Umbilical cord (tissue), 2 donors: ENCODE measurements around the gene APBB2. TPM values are rescaled to one million over a fixed set of nuclear protein-coding genes. Genes with fewer than 3 reads are reported as not detected.
A peak's percentile ranks its signal among the peaks of the same experiment; 100 is the strongest.
"Not testable (repeated sequence)": the region's sequence is repeated elsewhere in the genome, so short reads cannot be mapped to it uniquely, and the experiment has no call there.

Experiments used
- DNase-seq: peaks from one replicate; pipeline ENCODE4 v3.0.0-alpha.2; 2015; ENCODE audit warnings: low spot score
- total RNA-seq: library from RNA; depleted of rRNA; stranded (reverse); fragments of >200 nt; gene quantifications from one replicate; pipeline ENCODE4 v1.2.3, GENCODE V29; 2014; ENCODE audit warnings: low replicate concordance; ENCODE audit not compliant: insufficient read depth

APBB2 gene
- total RNA-seq, 1 donor from 2014 or later, result 60.2 TPM

DNA sequence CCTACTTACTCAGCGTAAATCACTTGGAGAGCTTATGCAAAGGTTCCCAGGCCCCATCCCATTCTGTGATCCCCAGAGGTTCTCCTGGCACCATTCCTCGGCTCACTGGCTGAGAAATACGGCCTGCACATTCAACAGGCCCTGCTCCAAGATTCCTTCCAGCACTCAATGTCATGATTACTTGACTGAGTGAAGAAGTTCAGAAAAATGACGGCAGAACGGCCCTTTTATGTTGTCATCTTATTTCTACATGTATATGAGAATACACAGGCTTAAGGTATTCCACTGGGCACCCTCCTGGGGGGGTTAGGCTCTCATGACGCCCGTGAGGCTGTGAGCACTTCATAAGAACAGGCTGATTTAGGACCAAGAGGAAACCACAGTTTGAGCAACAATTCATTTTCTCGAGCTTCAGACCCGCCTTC is 274.0 kb downstream of the APBB2 start:
- DNase-seq, result no peak

DNA sequence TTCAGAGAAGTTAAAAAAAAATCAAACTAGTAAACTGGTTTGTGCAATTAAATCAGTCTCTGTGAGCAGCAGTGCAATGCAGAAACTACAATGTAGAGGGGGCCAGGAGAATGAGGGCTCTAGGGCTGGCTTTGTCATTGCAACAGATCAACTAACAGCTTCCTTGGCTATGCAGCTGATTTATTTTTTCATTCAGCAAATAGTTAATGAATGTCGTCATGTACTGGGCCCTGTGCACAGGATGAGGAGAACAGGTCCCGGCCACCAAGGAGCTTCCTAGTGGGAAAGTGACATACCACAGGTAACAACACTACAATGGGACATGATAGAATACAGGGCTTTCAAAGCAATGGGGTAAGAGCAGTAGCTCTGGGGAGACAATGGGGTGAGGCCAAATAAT is 274.5 kb downstream of the APBB2 start:
- DNase-seq, result no peak

DNA sequence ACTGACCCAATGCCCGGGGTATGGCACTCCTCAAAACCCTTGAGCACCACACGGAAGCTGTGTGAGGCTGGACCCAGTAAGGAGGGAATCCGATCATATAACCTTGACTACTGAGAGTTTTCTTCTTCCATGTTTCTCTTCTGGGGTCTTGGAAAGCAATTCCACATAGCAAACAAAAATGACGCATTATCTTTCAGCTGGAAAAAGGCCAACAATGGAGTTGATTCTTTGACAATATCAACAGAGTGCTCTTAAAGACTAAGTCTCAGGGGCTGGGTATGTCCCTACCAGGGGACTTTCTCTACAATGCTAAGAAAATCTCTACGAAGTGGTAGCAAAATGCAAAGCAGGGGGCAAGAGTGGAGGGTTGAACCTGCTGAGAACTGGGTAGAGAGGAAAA is 276.0 kb downstream of the APBB2 start:
- no peak for DNase-seq

DNA sequence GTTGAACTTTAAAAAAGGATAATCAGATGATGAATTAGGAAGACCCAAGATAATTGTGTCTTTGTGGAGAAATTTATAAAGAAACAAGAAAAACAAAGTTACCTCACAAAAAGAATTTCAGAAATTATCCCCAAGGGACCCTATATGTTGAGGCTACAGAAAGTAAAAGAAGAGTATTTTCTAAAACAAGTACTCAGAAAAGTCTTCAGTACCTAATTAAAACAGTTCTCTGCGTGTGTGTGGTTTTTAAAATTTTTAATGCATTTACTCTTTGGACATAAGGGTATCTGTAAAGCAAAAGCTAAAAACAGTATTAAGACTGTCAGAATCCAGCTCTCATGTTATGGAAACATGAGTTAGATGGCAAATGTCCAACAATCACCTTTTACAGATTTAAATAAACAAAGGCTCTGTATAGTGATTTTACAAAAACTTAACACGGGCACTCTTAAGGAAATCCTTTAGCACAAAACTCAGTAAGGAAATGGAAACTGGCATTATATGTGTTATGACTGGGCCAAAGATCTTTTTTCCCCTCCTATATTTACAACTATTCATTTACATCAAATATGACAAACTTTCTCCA is 277.1 kb downstream of the APBB2 start:
- no peak for DNase-seq

DNA sequence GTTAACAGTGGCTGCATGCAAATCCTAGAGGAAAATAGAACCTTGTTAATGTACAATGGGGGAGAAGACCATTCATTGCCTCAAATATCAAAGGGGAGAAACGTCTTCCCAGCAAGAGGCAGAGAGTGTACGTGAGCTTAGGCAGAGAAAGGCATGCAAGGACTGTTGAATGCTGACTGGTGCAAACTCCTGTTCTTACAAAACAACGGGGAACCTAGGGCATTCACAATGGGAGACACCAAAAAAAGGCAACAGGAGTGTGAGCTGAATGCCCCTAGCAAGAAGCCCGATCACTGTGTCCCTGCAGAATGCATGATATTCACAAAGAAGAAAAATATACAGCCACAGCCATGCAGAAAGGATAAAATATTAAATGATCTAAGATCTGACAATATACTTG is 279.7 kb downstream of the APBB2 start:
- DNase-seq, result no peak

DNA sequence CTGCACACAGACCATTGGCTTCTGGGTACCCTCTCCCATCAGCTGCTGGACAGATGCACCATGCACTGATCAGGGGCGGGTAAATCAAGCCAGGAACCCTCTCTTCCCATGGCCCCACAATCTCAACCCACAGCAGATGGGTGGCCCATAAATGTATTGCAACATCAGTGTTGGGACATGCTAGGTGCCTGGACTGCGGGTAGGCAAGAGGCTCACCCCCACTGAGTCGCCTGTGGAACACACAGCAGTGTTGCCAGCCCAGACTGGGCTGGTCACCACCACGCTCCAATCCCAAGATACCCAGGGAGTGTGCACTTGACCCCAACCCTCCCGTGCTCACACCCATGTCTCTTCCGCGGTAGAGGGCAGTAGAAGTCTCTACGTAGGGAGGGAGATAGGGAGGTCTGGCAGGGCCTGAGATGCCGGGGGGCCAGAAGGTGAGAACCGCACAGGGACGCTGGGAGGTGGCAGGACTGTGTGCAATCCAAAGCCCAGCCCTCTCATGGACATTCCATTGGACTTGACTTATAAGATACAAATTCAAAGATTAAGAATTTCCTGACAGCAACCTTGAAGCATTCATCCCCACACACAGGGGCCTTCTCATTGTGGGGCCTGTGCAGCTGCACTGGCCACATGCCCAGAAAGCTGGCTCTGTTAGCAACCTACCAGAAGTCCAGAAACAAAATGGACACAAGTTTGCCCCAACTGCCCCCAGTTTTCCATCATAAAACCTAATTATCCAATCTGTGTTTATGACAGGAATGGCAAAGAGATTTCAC is 280.9 kb downstream of the APBB2 start:
- no peak for DNase-seq

DNA sequence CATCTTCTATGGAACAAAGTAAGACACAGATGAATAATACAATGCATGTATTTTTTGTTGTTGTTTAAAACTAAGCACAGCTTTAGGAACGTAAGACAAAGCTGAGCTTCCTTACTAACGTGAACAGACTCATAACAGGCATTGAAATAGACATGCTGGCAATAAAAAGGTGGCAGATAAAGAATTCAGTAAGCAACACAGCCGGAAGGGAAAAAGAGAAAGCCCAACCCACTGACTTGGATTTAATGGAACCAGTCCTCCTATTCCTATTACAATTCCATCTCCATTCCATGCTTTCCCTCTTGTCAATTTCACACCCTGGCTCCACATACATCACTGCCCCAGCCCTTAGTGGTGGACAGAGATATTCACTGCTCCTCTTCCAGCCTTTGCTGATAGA is 282.5 kb downstream of the APBB2 start:
- no peak for DNase-seq

DNA sequence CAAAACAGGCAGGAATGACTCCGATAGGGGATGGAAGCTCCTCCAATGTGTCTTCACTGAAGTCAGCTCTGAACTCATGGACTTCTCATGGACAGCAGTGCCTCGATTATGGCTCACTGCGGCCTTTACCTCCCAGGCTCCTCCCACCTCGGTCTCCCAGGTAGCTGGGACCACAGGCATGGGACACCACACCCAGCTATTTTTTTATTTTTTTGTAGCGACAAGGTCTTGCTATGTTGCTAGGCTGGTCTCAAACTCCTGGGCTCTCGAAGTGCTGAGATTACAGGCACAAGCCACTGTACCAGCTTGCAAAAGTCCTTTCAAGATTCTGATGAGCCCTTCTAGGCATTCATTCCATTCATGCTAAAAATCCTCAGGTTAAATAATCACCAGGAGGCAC is 283.1 kb downstream of the APBB2 start:
- DNase-seq, result no peak

DNA sequence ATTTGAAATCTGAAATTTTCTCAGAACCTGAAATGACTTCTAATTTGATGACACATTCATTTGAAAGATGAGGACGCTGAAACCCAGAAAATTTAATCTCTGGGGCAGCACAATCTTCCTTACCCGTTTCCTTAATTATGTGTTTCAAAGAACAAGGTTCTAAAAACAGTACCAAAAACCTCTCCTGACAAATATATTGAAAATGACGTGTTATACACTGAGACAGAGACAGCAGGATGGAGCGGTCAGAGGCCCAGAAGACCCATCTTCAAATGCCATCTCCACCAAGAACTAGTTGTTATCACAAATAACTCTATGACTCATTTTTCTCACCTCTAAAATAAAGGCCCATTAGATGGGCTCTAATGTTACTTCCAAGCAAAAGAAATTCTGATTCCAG is 287.3 kb downstream of the APBB2 start:
- DNase-seq, result no peak

DNA sequence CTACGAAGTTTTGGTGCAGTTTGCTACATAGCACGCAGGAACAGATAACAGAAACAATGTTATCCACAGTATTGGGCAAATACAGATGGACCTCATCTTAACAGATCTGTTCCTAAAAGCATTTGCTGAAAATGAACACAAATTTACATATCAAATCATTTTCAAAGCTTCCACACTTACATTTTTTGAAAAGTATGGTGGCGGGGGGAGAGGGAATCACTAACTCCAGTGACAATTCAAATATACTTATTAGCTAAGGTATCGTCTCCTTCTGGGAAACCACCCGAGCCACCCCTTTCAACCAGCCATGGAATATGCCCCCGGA is 289.6 kb downstream of the APBB2 start:
- no peak for DNase-seq

DNA sequence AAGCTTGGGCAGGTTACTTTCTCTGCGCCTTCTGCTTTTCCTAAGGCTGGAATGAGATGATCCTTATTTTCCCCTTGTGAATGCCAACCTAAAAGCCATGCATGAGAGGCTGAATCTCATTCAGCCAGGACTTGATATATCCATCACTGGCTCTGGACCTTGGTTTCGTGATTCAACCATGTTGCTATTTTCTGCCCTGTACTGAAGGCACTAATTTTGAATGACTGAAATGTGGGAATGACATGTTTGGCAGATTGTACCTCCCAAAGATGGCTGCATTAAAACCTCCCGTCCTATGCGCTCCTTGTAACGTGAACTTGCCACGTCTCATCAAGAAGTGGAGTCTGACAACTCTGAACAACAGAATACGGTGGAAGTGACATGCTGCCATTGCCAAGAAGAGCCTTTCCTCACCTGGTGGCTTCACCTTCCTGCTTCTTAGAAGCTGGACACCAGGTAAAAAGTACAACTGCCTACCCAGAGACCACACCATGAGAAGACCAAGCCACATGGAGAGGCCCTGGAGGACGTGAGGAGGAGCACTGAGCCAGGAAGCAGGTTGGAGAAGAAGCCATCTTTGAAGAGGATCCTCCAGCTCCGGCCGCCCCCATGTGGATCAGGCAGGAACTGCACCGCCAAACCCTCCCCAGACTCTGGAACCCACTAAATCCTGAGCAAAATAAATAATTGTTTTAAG is 290.1 kb downstream of the APBB2 start:
- DNase-seq, result no peak

DNA sequence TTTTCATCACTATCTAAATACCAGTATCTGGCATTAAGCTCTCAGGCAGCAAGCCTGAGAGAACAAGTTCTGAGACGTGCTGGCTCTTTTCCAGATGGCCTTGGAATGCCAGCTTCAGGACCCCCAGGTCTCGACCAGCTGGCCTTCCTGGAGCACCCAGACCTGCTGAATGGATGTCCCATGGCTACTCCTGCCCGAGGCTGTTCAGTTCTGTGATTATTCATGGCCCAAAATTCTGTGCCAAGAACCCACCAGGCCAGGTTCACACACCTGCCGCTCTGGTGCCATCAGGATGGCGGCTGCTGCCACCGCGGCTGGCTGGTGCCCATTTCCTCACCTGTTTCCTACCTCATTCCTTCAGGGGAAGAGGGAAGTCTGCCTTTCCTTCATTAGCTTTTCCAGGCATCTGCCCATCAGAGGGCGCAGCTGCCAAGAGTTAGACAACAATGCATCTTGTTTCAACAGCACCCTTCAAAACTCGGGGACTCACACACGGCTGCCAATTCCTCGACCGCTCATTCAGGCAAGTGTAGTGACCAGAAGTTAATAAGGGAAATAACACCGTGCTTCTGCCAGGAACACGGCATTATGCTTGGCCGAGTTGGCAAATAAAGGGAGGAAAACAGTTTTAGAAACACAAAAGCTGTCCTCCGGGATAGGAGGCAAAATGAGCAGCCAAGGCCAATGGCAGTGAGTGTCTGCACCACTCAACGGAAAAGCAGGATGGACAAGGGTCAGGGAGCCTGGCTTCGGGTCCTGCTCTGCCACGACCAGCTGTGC is 290.8 kb downstream of the APBB2 start:
- no peak for DNase-seq

DNA sequence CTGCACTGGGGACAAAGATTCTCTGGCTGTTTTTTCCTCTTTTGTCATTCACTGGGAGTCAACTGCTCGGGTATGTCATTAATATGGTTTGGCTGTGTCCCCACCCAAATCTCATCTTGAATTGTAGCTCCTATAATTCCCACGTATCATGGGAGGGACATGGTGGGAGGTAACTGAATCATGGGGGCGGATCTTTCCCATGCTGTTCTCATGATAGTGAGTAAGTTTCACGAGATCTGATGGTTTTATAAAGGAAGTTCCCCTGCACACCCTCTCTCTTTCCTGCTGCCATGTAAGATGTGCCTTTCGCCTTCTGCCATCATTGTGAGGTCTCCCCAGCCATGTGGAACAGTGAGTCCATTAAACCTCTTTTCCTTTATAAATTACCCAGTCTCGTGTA is 294.4 kb downstream of the APBB2 start:
- not testable (repeated sequence) for DNase-seq

DNA sequence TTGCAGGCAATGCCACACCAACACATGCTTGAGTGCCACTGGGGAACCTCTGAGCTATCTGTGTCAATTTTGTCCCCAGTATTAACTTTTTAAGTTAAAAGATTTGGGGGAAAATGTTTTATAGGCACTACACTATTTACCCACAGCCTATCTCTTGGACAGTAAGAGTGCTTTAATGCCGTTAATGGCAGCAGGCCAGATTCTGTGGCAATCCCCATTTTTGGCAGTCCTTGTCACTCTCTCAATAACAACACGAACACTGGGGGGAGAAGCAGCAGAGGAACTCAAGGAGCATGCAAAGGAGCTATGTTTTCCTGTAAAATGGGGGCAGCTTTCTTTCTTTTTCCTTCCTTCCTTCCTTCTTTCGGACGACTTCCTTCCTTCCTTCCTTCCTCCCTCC is 296.0 kb downstream of the APBB2 start:
- DNase-seq, result peak; percentile 82

DNA sequence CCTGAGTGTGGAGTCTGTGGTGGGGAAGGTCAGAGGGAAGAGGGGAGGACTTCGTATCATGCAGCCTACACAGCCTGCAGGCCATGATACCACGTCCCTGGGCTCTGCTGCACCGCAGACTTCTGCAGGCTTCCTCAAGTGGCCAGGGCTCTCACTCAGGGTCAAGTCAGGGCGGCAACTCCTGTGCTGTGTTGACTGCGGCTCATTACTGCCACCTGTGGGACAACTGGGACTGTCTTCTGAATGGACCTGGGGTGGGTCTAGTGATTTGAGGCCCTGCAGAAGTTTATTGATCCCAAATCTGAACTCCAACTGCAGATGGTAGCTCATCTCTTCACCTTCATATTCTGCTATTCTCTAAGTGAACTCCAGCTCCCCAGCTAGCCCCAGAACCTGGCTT is 297.5 kb downstream of the APBB2 start:
- no peak for DNase-seq

DNA sequence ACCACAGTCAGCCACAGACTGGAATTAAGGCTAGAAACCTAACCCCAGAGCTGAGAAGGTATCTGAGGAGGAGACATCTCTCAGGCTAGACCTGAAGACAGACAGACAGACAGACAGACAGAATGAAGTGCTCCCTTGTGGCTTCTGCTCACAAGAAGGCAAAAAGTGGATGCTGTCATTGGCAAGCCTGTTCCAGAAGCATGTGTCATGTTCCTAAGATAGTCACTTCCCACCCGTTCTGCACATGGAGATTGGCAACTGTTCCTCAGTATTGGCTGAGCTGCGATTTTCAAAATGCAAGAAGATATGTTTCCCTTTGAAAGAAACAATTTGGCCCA is 298.2 kb downstream of the APBB2 start:
- no peak for DNase-seq

DNA sequence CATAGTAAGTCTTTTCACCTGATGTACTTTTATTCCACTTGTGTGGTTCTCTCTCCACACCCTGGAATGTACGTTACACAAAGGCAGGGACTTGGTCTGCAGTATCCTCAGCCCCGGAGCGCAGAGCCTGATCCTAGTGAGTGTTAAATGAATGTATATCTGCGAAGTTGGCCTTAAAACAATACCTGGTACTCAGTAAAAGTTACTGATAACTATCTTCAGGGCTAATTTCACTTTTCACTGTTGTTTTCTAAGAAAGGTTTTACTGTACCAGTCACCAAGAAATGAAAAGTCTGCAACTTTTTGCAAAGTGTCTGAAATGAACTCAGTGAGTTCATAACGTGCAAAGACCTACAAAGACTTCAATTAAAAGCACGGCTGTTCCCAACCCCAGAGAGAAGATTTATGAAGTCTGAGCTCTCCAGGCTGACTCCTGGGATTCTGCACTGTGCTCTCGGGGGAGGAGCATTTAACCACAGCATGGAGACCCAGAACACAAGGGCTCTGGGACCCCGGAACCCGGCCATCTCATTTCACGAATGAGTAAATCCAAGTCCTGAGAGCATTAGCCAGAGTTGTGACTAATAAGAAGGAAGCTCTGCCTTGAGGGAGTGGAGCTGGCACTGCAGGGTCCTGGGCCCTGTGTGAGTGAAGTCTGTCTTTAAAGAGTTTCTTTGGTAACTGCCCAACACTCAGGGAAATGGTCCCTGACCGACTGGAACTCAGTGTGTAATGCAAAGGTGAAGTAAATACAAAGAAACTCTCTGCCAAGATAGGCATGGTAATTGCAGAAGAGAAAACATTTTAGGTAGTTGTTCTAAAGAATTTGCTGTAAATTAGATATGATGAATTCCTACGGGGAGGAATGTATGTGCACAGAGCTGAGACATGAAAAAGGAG is 298.8 kb downstream of the APBB2 start:
- DNase-seq, result no peak

DNA sequence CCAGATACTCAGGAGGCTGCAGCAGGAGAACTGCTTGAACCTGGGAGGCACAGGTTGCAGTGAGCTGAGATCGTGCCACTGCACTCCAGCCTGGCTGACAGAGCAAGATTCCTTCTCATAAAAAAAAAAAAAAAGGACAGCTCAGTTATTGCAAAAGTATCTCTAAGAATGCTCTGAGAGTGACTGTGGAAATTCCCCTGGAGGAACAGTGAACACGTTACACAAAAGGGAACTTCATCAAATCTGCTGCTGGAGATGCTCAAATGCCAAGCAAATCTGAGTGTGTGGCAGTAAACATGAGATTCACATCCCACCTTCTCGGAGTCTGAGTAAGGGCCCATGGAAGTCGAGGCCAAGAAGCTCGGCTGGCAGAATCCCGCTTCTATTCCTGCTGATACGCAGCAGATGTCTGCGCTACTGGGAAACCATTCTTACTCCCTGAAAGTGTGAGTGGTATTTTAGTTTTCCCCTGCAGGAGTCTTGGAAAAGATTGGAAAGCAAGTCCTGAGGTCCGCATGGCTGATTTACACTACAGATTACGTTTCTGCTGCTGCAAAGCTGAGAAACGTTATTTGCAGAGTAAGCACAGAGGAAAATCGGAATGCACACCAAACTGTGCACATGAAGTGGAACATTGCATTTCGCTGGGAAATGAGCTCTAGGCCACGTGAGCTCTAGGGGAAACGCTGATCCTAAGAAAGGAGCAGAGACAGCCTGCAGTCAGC is 301.7 kb downstream of the APBB2 start:
- no peak for DNase-seq

DNA sequence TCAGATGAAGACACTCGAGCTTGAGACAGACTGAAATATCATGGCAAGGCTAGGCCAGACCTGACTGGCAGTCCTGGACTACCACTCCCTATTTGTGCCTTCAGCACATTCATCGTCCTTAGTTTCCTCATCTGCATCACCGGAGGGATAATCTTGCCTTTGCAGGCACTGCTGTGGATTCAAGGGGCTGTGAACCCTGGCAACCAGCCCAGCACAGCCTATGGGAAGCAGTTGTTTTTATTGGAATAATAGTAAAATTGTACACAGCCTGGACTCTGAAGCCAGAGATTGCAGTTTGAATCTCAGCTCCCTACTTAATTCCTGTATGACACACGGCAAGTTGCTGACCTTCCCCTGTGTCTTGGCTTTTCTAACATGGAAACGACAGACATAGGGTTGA is 303.6 kb downstream of the APBB2 start:
- no peak for DNase-seq

DNA sequence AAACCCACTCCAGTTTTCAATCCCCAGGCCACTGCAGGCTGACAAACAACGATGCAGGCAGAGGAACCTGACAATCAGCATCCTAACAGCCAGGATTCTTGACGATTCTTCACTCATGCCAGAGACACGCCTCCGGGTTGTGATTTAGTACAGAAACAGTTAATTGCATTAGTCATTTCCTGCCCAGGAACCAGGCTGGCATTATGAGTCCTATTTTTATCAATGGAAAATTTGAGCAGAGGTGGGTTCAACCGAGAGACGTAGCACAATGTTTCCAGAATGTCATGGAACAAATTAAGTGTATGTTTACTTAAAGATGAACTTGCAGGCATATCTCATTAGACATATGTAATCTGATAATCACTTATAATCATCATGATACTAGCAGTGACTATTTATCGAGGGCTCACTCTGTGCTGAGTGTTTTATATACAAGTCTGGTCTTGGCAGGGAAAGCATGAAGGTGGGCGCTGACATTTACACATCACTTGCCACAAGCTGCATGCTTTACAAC is 304.9 kb downstream of the APBB2 start:
- peak; percentile 54 for DNase-seq
